ENCODE results near the gene SLC38A1.

- no peak for TF ChIP-seq POLR2AphosphoS5 (IDR thresholded peaks at IDR 0.05; ENCODE audit: low read depth, low read length)
- TF ChIP-seq SPI1 (IDR thresholded peaks at IDR 0.05; ENCODE audit: low read depth, low read length): no peak
- no peak for TF ChIP-seq POLR2A (IDR thresholded peaks at IDR 0.05; ENCODE audit: low read depth, low read length)
Measured at GRCh38 chr12:46258129-46258528, 10.7 kb downstream of the SLC38A1 start.
